ENCODE data around the gene DRC7. TPM values are rescaled to one million over a fixed set of nuclear protein-coding genes. Genes with fewer than 3 reads are reported as not detected.
"Not testable (repeated sequence)": the region's sequence is repeated elsewhere in the genome, so short reads cannot be mapped to it uniquely, and the experiment has no call there.

DRC7 gene
- total and polyA plus RNA-seq, 4 donors, result 0.06 to 1.8 (median 0.08) TPM; not detected in 1

GRCh38 chr16:57668263-57668571 lies 26.4 kb upstream of the DRC7 start, which contains the start of gene ADGRG3:
TSS of gene ADGRG3 (plus strand) at chr16:57668306. CDS start at chr16:57668348, 42 bp downstream.
- no peak for DNase-seq (ENCODE audit: low spot score)
- H3K27ac ChIP-seq (ENCODE audit: low read depth in 1 of 2, low read length in 2 of 2), result peak within 1 kb of the TSS; percentile 61 to 79
- WGBS, result 91% methylated on average over 11 of the region's 11 CpGs
- peaks cover 0 to 12% (median 7%) of the 10 kb centered on the region in 4 donors for H3K4me1 ChIP-seq (ENCODE audit: control insufficient read depth in 4 of 4, insufficient read depth in 4 of 4, low read length in 3 of 4)
- no peak within 1 kb of the TSS for H3K9ac ChIP-seq (ENCODE audit: low read depth in 1 of 2, low read length in 2 of 2)
- H3K27me3 ChIP-seq (ENCODE audit: control insufficient read depth in 4 of 4, insufficient read depth in 4 of 4, low read length in 3 of 4), result no peaks in the 10 kb centered on the region
- no peak within 1 kb of the TSS for H3K4me3 ChIP-seq (ENCODE audit: low read depth in 1 of 3, low read length in 3 of 3)
- no peak for TF ChIP-seq RXRA (IDR thresholded peaks at IDR 0.05)
- no peak for TF ChIP-seq HNF4A (conservative IDR thresholded peaks at IDR 0.05)
- TF ChIP-seq FOXA1 (IDR thresholded peaks at IDR 0.05), result no peak
- TF ChIP-seq FOXA2 (IDR thresholded peaks at IDR 0.05), result no peak
- no peak for TF ChIP-seq EGR1 (IDR thresholded peaks at IDR 0.05; ENCODE audit: low read depth in 2 of 2)
- TF ChIP-seq RAD21 (IDR thresholded peaks at IDR 0.05), result no peak
- no peaks in the 10 kb centered on the region for H3K36me3 ChIP-seq (ENCODE audit: control insufficient read depth in 4 of 4, insufficient read depth in 3 of 4, low read depth in 1 of 4, low read length in 3 of 4)
- H3K9me3 ChIP-seq (ENCODE audit: control insufficient read depth in 4 of 4, low read length in 3 of 4), result no peaks in the 10 kb centered on the region

GRCh38 chr16:57668630-57669475 lies 25.8 kb upstream of the DRC7 start:
- no peaks in the 10 kb centered on the region for H3K36me3 ChIP-seq (ENCODE audit: control insufficient read depth in 4 of 4, insufficient read depth in 3 of 4, low read depth in 1 of 4, low read length in 3 of 4)
- no peak for DNase-seq (ENCODE audit: low spot score)
- H3K27me3 ChIP-seq (ENCODE audit: control insufficient read depth in 4 of 4, insufficient read depth in 4 of 4, low read length in 3 of 4), result no peaks in the 10 kb centered on the region
- no peak overlapping the region for H3K9ac ChIP-seq (ENCODE audit: low read depth in 1 of 2, low read length in 2 of 2)
- H3K27ac ChIP-seq (ENCODE audit: low read depth in 1 of 2, low read length in 2 of 2), result no peak overlapping the region
- H3K9me3 ChIP-seq (ENCODE audit: control insufficient read depth in 4 of 4, low read length in 3 of 4), result no peaks in the 10 kb centered on the region
- no peak overlapping the region for H3K4me3 ChIP-seq (ENCODE audit: low read depth in 1 of 3, low read length in 3 of 3)
- TF ChIP-seq ATF3 (IDR thresholded peaks at IDR 0.05) (no peak), SP1 (IDR thresholded peaks at IDR 0.05) (no peak), EGR1 (IDR thresholded peaks at IDR 0.05; ENCODE audit: low read depth in 2 of 2) (no peak), TAF1 (conservative IDR thresholded peaks at IDR 0.05) (no peak)
- H3K4me1 ChIP-seq (ENCODE audit: control insufficient read depth in 4 of 4, insufficient read depth in 4 of 4, low read length in 3 of 4), result peaks cover 0 to 12% (median 7%) of the 10 kb centered on the region in 4 donors
- WGBS, result 93% methylated on average over 20 of the region's 20 CpGs

- H3K27ac ChIP-seq (ENCODE audit: low read depth in 1 of 2, low read length in 2 of 2), result no peak overlapping the region
- no peaks in the 10 kb centered on the region for H3K36me3 ChIP-seq (ENCODE audit: control insufficient read depth in 4 of 4, insufficient read depth in 3 of 4, low read depth in 1 of 4, low read length in 3 of 4)
- H3K9me3 ChIP-seq (ENCODE audit: control insufficient read depth in 4 of 4, low read length in 3 of 4), result no peaks in the 10 kb centered on the region
- H3K27me3 ChIP-seq (ENCODE audit: control insufficient read depth in 4 of 4, insufficient read depth in 4 of 4, low read length in 3 of 4), result no peaks in the 10 kb centered on the region
- DNase-seq (ENCODE audit: low spot score), result no peak
- no peak overlapping the region for H3K4me3 ChIP-seq (ENCODE audit: low read depth in 1 of 3, low read length in 3 of 3)
- H3K4me1 ChIP-seq (ENCODE audit: control insufficient read depth in 4 of 4, insufficient read depth in 4 of 4, low read length in 3 of 4), result peaks cover 0 to 12% (median 7%) of the 10 kb centered on the region in 4 donors
- WGBS, result 89% methylated on average over 12 of the region's 12 CpGs
- H3K9ac ChIP-seq (ENCODE audit: low read depth in 1 of 2, low read length in 2 of 2), result no peak overlapping the region
- no peak for TF ChIP-seq EGR1 (IDR thresholded peaks at IDR 0.05; ENCODE audit: low read depth in 2 of 2)
- no peak for TF ChIP-seq MAX (IDR thresholded peaks at IDR 0.05)
- no peak for TF ChIP-seq RAD21 (IDR thresholded peaks at IDR 0.05)
Measured at GRCh38 chr16:57669476-57670162, 25.0 kb upstream of the DRC7 start.

GRCh38 chr16:57670196-57670595 lies 24.4 kb upstream of the DRC7 start:
- WGBS, result 72% methylated on average over 4 of the region's 4 CpGs
- Histone ChIP-seq H3K4me3 (ENCODE audit: low read depth in 1 of 3, low read length in 3 of 3) (no peak overlapping the region), H3K27ac (ENCODE audit: low read depth in 1 of 2, low read length in 2 of 2) (no peak overlapping the region), H3K4me1 (ENCODE audit: control insufficient read depth in 4 of 4, insufficient read depth in 4 of 4, low read length in 3 of 4) (peaks cover 0 to 12% (median 7%) of the 10 kb centered on the region in 4 donors), H3K9me3 (ENCODE audit: control insufficient read depth in 4 of 4, low read length in 3 of 4) (no peaks in the 10 kb centered on the region), H3K9ac (ENCODE audit: low read depth in 1 of 2, low read length in 2 of 2) (no peak overlapping the region), H3K36me3 (ENCODE audit: control insufficient read depth in 4 of 4, insufficient read depth in 3 of 4, low read depth in 1 of 4, low read length in 3 of 4) (no peaks in the 10 kb centered on the region), H3K27me3 (ENCODE audit: control insufficient read depth in 4 of 4, insufficient read depth in 4 of 4, low read length in 3 of 4) (no peaks in the 10 kb centered on the region)
- no peak for TF ChIP-seq NR2F2 (IDR thresholded peaks at IDR 0.05)
- TF ChIP-seq TAF1 (conservative IDR thresholded peaks at IDR 0.05), result no peak
- TF ChIP-seq HNF4A (conservative IDR thresholded peaks at IDR 0.05), result no peak
- TF ChIP-seq RXRA (IDR thresholded peaks at IDR 0.05), result no peak
- TF ChIP-seq FOXA1 (IDR thresholded peaks at IDR 0.05), result no peak
- TF ChIP-seq ZBTB33 (IDR thresholded peaks at IDR 0.05), result no peak
- TF ChIP-seq ATF3 (IDR thresholded peaks at IDR 0.05), result no peak
- DNase-seq (ENCODE audit: low spot score), result no peak

- not testable (repeated sequence) for H3K4me3 ChIP-seq (ENCODE audit: low read depth in 1 of 3, low read length in 3 of 3); H3K36me3 ChIP-seq (ENCODE audit: control insufficient read depth in 4 of 4, insufficient read depth in 3 of 4, low read depth in 1 of 4, low read length in 3 of 4); H3K9me3 ChIP-seq (ENCODE audit: control insufficient read depth in 4 of 4, low read length in 3 of 4); H3K27ac ChIP-seq (ENCODE audit: low read depth in 1 of 2, low read length in 2 of 2); H3K9ac ChIP-seq (ENCODE audit: low read depth in 1 of 2, low read length in 2 of 2); DNase-seq (ENCODE audit: low spot score); H3K27me3 ChIP-seq (ENCODE audit: control insufficient read depth in 4 of 4, insufficient read depth in 4 of 4, low read length in 3 of 4)
- WGBS, result 92% methylated on average over 7 of the region's 7 CpGs
- peaks cover 0 to 16% (median 11%) of the 10 kb centered on the region in 4 donors for H3K4me1 ChIP-seq (ENCODE audit: control insufficient read depth in 4 of 4, insufficient read depth in 4 of 4, low read length in 3 of 4)
Measured at GRCh38 chr16:57671451-57671850, 23.2 kb upstream of the DRC7 start.
